Lower leg skin (tissue), 4 donors: Measurements from ENCODE around the gene TCTA. TPM values are rescaled to one million over a fixed set of nuclear protein-coding genes. Genes with fewer than 3 reads are reported as not detected.

ENCODE experiments used
- DNase-seq, 2 donors: peaks; one replicate each; pipeline ENCODE4 v3.0.0-alpha.2; 2019; ENCODE audit warnings: low spot score in 2 of 2
- H3K4me3 ChIP-seq: fragments of 200-600 bp; sonication (generic); 2 replicates; pipeline ENCODE4 v1.5.1; 2017; ENCODE audit warnings: mild to moderate bottlenecking, low read depth; ENCODE audit not compliant: poor library complexity, severe bottlenecking
- CTCF ChIP-seq, 3 donors: fragments of 450-650 bp; IDR thresholded peaks; one replicate each; pipeline ENCODE4 v1.5.1; 2016; ENCODE audit warnings: antibody characterized with exemption in 3 of 3, mild to moderate bottlenecking in 3 of 3, moderate library complexity in 2 of 3
- POLR2A ChIP-seq, 2 donors: fragments of 450-650 bp; IDR thresholded peaks; one replicate each; pipeline ENCODE4 v1.6.1; 2016 to 2017; ENCODE audit warnings: antibody characterized with exemption in 2 of 2, mild to moderate bottlenecking in 1 of 2, moderate library complexity in 1 of 2
- WGBS, 2 donors: methylation state at CpG; one replicate each; pipeline ENCODE4 v1.1.5; 2018; 5-methylcytosine and 5-hydroxymethylcytosine counted together
- intact Hi-C: fragments of 100-400 bp; cut with DNase I; formaldehyde crosslinking; loops from one replicate; pipeline ENCODE4 v1.15.0; 2023; ENCODE audit warnings: low total_unique reads
- total RNA-seq, 4 donors: library from RNA; depleted of rRNA; stranded (reverse); fragments of >200 nt; gene quantifications; one replicate each; pipeline ENCODE4 v1.1.0, GENCODE V29; 2016

Gene TCTA
- 10 to 100 TPM in 3 of 4 donors, 1 to 10 TPM in 1; 6.6 to 26.4 (median 14.1) TPM for total RNA-seq

- TF ChIP-seq POLR2A (IDR thresholded peaks at IDR 0.05) (peak in 1 of 2 donors; percentile 1), CTCF (IDR thresholded peaks at IDR 0.05) (no peak)
- intact Hi-C loops = no loop called here
- H3K4me3 ChIP-seq = peak within 1 kb of the TSS; percentile 83
- DNase-seq = peak; percentile 100
- WGBS, 2 donors = 0 to 1% methylated on average over 34 to 41 of the region's 62 CpGs
These were observed at the start of gene TCTA, which contains the start of gene RHOA for GRCh38 chr3:49411968-49412631. TSS of gene TCTA (plus strand) at chr3:49412423. CDS start at chr3:49412427, 4 bp downstream. TSS of gene RHOA (minus strand) at chr3:49411976. CDS start at chr3:49375589, 36,387 bp downstream.

GRCh38 chr3:49362561-49362960 is 49.7 kb upstream of the TCTA start:
- intact Hi-C loops = no loop called here
- H3K4me3 ChIP-seq = no peak overlapping the region
- WGBS, 2 donors = 78 to 84% methylated on average over 3 of the region's 3 CpGs
- TF ChIP-seq POLR2A (IDR thresholded peaks at IDR 0.05) (no peak), CTCF (IDR thresholded peaks at IDR 0.05) (no peak)
- DNase-seq = no peak

- TF ChIP-seq POLR2A (IDR thresholded peaks at IDR 0.05) (no peak), CTCF (IDR thresholded peaks at IDR 0.05) (no peak)
- WGBS, 2 donors = 89 to 91% methylated on average over 6 of the region's 6 CpGs
- DNase-seq = no peak
- intact Hi-C loops = no loop called here
- no peak overlapping the region for H3K4me3 ChIP-seq
These were observed 41.5 kb upstream of the TCTA start for GRCh38 chr3:49370585-49371290.

GRCh38 chr3:49371946-49372345 is 40.3 kb upstream of the TCTA start:
- H3K4me3 ChIP-seq = no peak overlapping the region
- intact Hi-C loops = no loop called here
- DNase-seq = no peak
- no peak for TF ChIP-seq CTCF (IDR thresholded peaks at IDR 0.05)
- no peak for TF ChIP-seq POLR2A (IDR thresholded peaks at IDR 0.05)

GRCh38 chr3:49377483-49377882 is 34.7 kb upstream of the TCTA start:
- no peak for TF ChIP-seq CTCF (IDR thresholded peaks at IDR 0.05)
- intact Hi-C loops = no loop called here
- no peak for DNase-seq
- 71 to 88% methylated on average over 1 of the region's 1 CpG for WGBS, 2 donors
- H3K4me3 ChIP-seq = no peak overlapping the region
